Activated CD4-positive, alpha-beta T cell treated with anti-CD3 and anti-CD28 coated beads for 24 hours (primary cell): ENCODE measurements around the gene PJA1.

ENCODE experiments used
- DNase-seq, 2 donors: peaks; one replicate each; pipeline ENCODE4 v3.0.0-alpha.2; 2020; ENCODE audit warnings: low read depth in 2 of 2

The PJA1 gene, protein sequence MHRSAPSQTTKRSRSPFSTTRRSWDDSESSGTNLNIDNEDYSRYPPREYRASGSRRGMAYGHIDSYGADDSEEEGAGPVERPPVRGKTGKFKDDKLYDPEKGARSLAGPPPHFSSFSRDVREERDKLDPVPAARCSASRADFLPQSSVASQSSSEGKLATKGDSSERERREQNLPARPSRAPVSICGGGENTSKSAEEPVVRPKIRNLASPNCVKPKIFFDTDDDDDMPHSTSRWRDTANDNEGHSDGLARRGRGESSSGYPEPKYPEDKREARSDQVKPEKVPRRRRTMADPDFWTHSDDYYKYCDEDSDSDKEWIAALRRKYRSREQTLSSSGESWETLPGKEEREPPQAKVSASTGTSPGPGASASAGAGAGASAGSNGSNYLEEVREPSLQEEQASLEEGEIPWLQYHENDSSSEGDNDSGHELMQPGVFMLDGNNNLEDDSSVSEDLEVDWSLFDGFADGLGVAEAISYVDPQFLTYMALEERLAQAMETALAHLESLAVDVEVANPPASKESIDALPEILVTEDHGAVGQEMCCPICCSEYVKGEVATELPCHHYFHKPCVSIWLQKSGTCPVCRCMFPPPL

DNA sequence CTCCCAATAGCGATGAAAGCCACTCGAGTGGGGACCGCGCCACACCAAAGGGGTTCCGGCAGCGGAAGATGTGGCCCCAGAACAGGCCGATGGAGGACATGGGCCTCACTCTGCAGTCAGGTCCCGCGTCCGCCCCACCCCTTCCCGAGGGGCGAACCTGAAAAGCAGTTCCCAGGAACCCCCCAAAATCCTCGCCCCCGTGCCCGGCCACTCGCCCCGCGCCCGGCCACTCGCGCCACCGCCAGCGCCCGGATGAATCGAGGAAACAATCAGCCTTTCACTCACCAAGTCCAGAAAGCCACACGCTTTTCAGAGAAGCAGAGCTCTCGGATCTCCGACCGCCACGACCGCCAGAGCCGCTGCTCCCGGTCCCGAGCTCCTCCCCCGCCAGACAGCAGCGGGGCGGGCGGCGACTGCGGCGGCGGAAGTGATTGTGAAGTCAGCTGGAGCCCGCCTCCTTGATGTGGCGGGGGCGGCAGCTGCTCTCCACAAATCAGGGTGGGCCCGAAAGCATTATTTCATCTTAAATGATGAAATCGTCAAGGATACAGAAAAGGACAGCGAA, at the start of gene PJA1:
Gene PJA1, minus strand, starts transcription at position 367 of the 565 bp plus-strand sequence. CDS start 2,380 bp downstream, outside the sequence.
- DNase-seq: peak; percentile 45 to 49

DNA sequence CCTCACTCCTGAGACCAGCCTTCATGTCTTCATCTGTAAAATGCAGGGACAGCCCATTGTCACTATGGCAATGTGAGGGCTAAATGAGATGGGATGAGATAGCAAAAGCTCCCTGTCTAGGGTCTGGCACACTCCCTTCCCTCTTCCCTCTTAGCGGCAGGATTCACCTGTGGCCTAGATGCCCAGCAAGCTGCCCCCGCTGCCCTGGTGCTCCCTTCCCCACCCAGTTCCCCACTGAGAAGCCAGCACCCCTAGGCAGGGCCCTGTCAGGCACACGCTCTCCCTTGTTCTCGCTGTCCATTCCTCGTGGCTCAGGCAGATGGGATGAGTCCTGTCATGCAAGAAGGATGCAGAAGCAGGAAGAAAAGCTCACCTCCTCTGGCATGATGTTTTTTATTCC, 49.2 kb upstream of the PJA1 start:
- no peak for DNase-seq

DNA sequence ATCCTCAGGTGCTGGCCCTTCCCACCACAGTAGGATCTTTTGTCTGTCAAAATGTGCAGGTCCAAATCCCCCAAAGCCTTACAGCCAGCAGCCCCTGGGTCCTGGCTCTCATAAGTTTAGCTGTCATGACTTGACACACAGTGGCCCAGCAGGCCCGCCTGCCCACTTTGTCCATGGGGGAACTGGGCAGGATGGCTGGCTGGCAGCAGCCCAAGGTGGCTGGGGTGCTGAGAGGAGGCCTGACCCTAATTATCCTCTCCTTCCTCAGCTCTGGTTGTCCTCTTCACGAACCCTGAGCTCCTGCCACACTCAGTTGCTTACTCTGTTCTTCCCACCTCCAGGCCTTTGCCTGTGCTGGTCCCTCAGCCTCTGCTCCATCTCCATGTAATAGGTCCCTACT, 46.4 kb upstream of the PJA1 start:
- DNase-seq: no peak

DNA sequence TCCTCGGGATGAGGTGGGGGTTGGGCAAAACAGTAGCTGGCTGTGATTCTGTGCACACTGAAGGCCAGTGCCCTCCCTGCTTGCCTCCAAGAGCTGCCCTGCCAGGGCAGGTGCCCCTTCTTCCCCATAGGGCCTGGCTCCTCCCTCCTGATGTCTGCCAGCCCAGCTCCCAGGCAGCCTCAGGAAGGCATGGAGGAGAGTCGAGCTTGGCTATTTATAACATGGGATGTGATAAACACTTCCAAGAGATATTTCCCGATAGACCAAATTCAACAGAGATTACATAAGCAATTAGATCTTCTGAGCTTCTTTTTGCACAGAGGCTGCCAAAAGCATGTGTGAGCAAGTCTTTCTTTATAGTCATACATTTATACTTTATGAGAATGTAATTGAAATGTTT, 45.3 kb upstream of the PJA1 start:
- no peak for DNase-seq

DNA sequence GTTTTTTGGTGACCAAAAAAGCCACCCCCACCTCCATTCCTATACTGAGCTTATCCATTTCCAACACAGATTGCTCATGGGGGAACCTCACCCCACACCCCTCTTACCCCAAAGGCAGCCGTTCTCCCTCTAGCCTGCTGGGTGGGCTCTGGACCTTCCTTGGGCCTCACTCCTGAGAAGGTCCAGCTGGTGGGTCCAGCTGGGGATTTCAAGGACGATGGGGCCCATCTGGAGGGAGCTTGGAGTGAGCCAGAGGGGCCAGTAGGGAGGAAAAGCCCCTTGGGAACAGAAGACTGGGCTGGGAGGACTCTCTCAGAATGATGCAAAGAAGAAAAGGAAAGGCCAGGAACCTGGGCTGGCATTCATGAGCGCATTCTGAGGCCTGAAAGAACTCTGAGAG, 42.0 kb upstream of the PJA1 start:
- DNase-seq: no peak

DNA sequence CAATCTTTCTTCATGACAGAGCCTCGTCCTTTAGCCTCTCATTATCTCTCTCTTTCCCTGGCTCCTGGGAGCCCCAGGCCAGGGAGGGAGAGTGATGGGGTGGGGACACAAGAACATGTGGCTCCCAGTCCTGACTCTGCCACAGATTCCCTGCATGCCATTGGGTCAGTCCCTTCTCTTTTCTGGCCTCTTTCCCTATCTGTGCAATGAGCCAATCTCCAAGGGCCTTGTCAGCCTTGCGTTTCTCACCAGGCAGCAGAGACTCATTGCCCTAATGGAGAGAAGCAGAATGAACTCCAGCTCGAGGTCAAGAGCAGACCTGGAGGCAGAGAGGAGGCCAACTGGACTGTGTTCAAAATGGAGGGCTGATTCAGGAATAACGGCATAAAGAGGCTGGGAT, 38.4 kb upstream of the PJA1 start:
- DNase-seq: no peak

DNA sequence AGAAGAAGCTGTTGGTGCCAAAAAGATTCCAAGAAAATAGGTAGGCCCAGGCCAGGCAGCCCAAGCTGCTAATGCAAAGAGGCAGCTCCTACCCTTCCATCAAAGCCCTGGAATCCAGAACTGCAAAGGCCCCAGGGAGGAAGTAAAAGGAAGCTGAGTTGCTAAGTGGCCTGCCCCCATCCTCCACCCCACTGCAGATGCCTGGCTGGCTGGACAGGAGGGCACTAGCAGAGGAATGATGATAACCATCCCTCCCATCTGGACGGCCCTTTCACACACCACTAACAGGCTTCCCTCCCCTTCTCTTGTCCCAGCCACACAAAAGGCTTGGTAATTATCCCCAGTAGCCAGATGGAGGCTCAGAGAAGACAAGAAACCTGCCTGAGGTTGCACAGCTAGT, 32.4 kb upstream of the PJA1 start:
- DNase-seq: no peak

DNA sequence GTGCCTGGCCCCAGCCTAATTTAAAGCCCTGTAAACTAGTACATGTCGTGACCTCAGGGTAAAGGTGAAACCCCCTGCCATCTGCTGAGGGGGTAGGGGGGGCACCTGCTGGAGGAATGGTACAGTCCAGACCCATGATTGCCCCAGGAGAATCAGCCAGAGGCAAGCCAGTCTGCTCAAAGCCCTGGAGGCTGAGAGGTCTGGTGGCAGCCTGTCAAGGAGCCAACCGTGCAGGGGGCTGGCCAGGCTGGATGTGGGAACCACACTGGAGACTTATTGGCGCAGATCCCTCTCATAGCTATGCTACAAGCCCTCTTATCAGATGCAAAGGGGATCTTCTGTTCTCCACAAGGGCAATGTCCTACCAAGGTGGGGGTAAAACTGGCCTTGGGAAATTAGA, 31.4 kb upstream of the PJA1 start:
- DNase-seq: no peak

DNA sequence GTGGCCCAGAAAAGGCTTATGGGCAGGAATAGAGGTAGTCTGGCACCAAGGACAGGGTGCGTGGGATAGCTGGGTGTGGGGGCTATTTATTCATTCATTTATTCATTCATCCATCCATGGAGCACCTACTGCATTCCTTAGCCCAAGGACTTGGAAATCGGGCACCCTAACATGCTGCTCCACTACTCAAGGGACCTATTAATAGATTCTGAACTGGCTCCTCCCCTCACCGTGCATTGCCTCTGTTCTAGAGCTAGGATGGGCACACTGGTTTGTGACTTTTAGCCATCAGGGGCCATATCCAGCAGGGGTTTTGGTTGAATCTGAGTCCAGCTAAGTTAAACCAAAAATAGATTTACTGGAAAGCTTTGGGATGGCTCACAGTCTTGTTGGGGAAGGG, 30.6 kb upstream of the PJA1 start:
- DNase-seq: no peak

DNA sequence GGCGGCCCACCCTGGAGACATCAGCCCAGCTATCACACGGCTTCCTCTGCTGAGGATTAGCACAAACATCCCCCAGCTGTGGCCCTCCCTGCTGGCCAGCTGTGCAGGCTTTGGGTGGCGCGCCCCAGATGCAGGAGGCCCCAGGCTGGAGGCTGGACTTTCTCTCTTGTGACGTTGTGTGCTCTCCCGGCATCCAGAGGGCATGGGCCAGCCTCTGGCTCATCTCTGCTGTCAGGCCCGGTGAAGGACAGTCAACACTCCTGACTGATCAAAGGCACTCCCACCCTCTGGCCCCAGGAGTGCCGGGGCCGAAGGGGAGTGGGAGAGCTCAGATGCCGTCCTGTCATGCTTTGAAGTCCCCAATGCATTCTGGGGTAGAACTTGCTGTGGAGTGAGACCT, 29.9 kb upstream of the PJA1 start:
- no peak for DNase-seq

DNA sequence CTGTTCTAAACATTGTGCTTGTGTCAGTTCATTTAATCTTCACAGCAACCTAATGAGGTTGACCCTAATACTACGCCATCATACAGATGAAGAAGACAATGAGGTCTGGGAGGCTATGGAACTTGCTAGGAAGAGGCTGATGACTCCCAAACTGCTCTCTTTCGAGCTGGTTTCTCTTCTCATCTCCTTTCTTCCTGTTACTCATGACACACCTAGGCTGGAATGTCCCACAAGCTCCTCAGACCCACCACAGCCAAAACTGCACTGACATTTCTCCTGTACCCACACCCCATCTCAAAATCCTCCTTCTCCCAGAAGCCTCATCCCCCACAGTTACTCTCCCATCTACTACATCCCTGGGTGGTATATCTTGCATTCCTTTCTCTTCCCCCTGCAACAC, 27.4 kb upstream of the PJA1 start:
- no peak for DNase-seq

DNA sequence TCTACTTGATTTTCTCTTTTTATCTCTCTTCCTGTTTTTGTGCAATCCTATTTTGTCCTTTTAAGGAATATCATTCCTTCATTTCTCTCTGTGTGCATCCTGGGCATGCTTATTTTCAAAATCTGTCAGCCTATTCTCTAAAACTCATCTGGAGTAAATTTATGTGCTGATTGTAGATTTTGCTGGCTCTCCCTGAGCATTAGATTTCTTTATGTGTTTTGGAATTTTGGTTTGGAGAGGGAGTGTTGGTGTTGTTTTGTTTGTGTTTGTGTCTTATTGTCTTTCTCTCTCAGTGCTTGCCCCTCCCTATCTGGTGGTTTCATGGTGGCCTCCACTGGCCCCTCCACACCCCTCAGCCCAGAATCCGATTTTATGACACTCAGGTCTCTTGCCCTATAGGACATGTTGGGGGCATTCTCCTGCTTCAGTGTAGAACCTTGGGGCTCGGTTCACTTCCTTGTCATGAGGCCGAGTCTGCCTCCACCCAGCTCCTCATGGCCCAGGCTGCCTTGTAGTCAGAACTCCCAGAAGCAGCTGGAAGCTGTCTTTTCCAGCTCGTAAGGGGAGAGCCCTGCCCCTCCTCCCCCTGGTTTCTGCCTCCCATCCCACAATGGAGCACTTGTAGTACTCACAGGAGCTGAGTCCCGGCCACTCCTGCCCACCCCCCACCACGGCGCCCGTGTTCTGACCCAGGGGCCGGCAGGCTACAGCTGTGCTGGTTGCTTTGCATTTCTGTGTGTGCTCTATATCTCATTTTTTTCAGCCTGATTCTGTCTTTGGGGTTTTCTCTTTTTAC, 24.5 kb upstream of the PJA1 start:
- DNase-seq: no peak

DNA sequence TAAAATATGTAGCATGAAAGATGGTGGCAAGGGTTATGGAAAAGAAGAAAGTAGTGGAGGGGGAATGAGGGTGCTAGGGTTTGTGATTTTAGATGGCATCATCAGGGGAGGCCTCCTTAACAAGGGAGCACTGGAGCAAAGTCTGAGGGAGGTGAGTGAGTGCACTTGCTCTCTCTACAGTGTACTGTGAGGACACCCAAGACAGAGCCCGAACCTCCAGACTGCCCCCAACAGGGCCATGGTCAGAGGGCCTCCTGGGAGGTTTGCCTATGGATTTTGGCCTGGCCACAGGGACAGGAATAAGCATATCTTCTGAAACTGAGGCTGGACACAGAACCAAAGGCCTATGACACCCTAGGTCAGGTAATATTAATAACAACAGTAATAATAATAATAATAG, 21.4 kb upstream of the PJA1 start:
- DNase-seq: no peak

DNA sequence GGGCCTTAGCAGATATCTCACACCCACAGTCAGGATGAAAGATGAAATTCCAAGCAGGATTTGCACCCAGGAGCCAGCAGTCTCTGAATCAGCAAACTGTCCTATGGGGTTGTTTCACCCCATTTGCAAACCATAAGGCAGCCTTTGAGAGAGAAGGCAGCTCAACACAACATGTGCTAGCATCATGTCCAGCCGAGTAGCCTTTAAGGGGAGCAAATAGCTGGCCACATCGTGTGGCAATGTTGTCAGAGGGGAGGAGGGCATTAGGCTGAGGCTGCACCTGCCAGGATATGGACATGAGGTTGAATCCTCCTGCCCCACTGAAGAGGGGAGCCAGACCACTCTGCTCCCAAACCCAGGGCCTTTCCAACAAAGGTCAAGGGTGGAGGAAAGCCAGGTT, 20.6 kb upstream of the PJA1 start:
- DNase-seq: no peak

DNA sequence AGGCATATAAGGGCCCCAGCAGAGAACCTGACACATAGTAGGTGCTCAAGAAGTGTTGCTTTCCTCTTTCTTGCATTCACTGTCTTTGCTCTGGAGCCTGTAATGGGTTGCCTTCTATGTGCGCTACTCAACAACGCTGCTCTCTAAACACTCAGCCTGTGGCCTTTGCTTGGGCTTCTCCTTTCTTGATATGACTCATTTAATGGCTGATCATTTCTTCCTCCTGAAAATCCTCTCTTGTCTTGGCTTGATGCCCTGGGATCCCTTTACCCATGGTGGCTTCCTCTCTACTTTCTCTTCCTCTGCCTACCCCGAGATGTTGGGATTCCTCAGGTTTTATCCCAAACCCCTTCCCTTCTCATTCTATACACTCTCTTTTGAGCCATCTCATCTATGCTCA, 19.9 kb upstream of the PJA1 start:
- DNase-seq: no peak

DNA sequence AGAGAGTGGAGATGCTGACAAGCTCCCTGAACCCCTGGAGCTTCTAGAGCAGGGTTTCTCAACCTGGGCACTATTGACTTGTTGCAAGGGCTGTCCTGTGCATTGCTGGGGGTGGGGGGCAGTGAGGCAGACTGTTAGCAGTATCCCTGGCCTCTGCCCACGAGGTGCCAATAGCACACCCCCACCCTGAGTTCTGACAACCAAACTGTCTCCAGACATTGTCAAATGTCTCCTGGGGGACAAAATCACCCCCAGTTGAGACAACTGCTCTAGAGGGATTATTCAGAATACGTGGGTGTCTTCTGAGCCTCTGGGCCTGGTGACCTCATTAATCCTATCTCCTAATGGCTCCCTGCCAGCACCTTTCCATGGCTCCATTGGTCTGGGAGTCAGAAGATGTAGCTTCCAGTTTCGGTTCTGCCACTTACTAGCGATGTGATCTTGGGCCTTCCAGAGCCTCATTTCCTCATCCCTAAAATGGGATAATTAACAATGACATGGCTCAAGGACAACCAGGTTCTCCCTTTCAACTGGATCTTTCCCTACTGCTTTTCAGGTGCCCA, 17.6 kb upstream of the PJA1 start:
- no peak for DNase-seq

DNA sequence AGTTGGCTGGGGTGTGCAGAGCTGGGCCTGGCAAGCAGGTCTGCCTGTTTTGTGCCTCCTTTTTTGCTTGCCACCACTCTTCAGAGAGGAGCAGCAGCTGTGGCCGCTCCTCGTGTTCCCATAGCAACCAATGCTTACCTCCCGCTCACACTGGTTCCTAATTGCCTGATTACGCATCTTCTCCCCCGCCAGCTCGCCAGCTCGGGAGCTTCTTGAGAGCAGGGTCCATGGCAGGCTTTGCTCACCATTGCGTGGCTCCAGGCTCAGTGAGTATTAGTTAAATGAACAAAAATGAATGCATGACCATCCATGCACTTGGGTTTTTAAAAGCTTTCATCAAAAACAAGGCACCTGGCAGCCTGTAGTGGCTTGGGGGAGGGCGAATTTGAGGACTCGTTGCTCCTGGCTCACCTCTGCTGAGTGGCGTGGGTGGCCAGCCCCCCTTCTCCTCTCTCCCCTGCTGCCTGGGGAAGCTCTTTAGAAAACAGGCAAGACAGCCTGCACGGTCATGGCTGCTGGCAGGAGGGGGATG, 14.2 kb upstream of the PJA1 start:
- DNase-seq: no peak

DNA sequence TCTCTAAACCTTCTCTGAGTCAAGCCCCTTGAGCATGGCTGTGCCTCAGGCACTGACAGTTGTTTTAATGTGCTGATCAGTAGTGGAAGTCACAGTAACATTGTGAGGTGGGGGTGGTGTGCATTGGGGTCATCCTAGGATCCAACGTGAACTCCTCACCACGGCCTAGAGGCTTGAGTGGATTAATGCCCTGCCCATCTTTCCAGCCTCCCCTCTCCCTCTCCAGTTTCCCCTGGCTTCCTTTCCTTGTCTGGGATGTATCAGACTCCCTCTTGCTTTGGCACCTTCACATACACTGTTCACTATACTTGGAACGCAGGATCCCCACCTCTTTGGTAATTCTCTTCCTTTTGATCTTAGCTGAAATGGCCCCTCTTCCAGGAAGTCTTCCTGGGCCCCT, 13.3 kb upstream of the PJA1 start:
- DNase-seq: no peak

DNA sequence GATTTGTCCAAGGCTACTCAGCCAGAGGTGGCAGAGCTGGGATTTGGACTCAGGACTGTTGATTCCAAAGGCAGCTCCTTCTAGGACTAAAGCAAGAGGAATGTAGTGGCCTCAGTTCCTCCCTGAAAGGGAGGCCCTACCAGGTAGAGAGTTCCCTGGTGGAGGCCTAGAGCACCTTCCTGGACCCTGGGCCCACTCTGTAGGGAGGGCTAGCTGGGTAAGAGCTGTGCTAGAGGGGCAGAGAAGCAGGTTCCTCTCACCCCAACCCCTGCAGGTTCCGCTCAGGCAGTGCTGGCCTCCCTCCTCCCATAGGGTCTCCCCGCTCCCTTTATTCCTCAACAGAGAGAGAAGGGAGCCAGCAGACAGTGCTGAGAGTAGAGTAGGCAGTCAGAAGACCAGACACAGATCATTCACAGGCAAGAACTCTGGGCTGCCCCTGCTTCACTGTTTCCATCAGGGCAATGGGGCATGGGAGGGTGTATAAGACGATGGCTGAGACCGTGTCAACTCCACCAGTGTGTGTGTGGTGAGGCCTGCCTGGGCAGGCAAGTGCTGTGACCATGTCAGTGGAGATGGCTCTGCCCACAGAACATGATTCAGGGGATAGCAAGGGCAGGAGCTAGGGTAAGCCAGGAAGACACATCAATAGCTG, 12.4 kb upstream of the PJA1 start:
- DNase-seq: no peak

DNA sequence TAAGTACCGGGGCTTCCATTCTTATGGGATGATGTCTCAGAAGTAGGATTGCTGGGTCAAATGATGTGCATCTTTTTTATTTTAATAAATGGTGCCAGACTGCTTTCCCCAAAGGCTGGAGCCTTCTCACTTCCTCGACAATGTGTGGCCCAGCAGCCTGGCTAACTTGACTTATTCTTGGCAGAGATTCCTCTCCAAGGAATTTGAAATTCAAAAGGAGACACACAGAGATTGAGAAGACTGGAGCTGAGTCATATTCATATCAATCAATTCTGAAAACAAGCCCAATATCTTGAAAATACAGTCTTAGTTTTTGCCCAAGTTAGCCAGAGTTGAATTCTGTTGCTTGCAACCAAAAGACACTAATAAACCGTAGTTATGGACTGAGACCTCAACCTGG, 10.8 kb upstream of the PJA1 start:
- DNase-seq: no peak

DNA sequence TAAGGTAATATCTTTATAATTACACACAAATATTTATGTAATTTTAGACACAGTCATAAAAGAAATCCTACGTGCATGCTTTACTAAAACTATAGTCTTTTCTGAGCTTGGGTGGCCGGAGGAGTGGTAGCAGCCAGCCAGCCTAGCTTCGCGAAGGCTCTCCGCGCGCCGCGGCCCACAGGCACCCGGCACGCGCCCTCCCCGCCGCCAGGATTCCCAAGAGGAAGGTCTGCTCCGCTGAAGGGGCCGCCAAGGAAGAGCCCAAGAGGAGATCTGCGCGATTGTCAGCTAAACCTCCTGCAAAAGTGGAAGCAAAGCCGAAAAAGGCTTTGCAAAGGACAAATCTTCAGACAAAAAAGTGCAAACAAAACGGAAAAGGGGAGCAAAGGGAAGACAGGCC, 8.7 kb upstream of the PJA1 start:
- no peak for DNase-seq

DNA sequence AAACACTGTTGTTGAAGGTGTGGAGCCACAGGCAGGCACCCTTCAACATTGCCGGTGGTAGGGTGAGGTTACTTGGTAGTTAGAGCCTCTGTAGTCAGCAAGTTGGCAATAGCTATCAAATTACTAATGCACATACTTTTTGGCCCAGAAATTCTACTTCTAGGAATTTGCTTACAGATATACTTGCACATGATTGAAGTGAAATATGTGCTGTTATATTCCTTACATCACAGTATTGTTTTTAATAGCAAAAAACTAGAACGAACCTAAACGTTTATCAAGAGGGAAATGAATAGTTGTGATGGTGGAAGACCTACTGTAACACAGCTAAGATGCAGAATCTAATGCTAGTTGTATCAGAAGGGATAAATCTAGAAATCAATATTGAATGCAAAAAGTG, 7.7 kb upstream of the PJA1 start:
- DNase-seq: no peak
